ENCODE data around the gene CSTPP1.
"Not testable (repeated sequence)": the region's sequence is repeated elsewhere in the genome, so short reads cannot be mapped to it uniquely, and the experiment has no call there.

The CSTPP1 gene

GRCh38 chr11:47055534-47055933, 119.0 kb downstream of the CSTPP1 start:
- DNase-seq: no peak

- no peak for DNase-seq
These were observed 119.8 kb downstream of the CSTPP1 start for GRCh38 chr11:47056261-47056915.

- DNase-seq: no peak
These were observed 120.8 kb downstream of the CSTPP1 start for GRCh38 chr11:47057365-47057764.

- no peak for DNase-seq
These were observed 124.2 kb downstream of the CSTPP1 start for GRCh38 chr11:47060807-47061206.

GRCh38 chr11:47061429-47062178, 125.0 kb downstream of the CSTPP1 start:
- DNase-seq: no peak

GRCh38 chr11:47062736-47063135, 126.2 kb downstream of the CSTPP1 start:
- no peak for DNase-seq

GRCh38 chr11:47067401-47067800, 130.8 kb downstream of the CSTPP1 start:
- DNase-seq: no peak

GRCh38 chr11:47070769-47071168, 134.2 kb downstream of the CSTPP1 start:
- no peak for DNase-seq

GRCh38 chr11:47071341-47071740, 134.8 kb downstream of the CSTPP1 start:
- no peak for DNase-seq

GRCh38 chr11:47071791-47072261, 135.3 kb downstream of the CSTPP1 start:
- no peak for DNase-seq

GRCh38 chr11:47078751-47079521, 142.4 kb downstream of the CSTPP1 start:
- no peak for DNase-seq

GRCh38 chr11:47080775-47081174, 144.2 kb downstream of the CSTPP1 start:
- DNase-seq: not testable (repeated sequence)

GRCh38 chr11:47083913-47084312, 147.4 kb downstream of the CSTPP1 start:
- no peak for DNase-seq

GRCh38 chr11:47087801-47088200, 151.2 kb downstream of the CSTPP1 start:
- DNase-seq: no peak

- DNase-seq: no peak
These were observed 157.0 kb downstream of the CSTPP1 start for GRCh38 chr11:47093541-47093940.

- DNase-seq: not testable (repeated sequence)
These were observed 160.3 kb downstream of the CSTPP1 start for GRCh38 chr11:47096871-47097270.

GRCh38 chr11:47098223-47098622, 161.7 kb downstream of the CSTPP1 start:
- not testable (repeated sequence) for DNase-seq

- DNase-seq: no peak
These were observed 162.8 kb downstream of the CSTPP1 start for GRCh38 chr11:47099214-47099917.

- no peak for DNase-seq
These were observed 163.4 kb downstream of the CSTPP1 start for GRCh38 chr11:47099918-47100315.

- DNase-seq: no peak
These were observed 164.8 kb downstream of the CSTPP1 start for GRCh38 chr11:47101406-47101805.

GRCh38 chr11:47104261-47104950, 167.8 kb downstream of the CSTPP1 start:
- DNase-seq: no peak

- DNase-seq: no peak
These were observed 169.0 kb downstream of the CSTPP1 start for GRCh38 chr11:47105541-47105940.
